HEK293 (cell line): ENCODE results near the gene AKAP8.
A peak's percentile ranks its signal among the peaks of the same experiment; 100 is the strongest.

Experiments
- CTCF ChIA-PET: fragments of 350-600 bp; formaldehyde crosslinking; extraction: SDS; loops from one replicate; lab custom pipeline; 2021; ENCODE audit warnings: antibody characterized with exemption; lab: Yijun Ruan, JAX
- POLR2A ChIA-PET: fragments of 300-600 bp; formaldehyde crosslinking; extraction: SDS; loops from one replicate; lab custom pipeline; 2020; ENCODE audit warnings: antibody characterized with exemption, inconsistent platforms; lab: Yijun Ruan, JAX
- H3K27ac ChIP-seq: fragments of 200-500 bp; sonication (Bioruptor generic); 2 replicates; pipeline ENCODE4 v1.5.1; 2014; ENCODE audit warnings: low read depth, low read length, control low read depth, inconsistent platforms; ENCODE audit errors: extremely low read depth
- H3K36me3 ChIP-seq, 2 experiments: fragments of 200-500 bp in 1 of 2; sonication (Bioruptor generic) in 1 of 2; 1 replicate in 1 of 2; 2 replicates in 1 of 2; pipeline ENCODE4 v1.5.1; 2014 to 2017; ENCODE audit warnings: inconsistent platforms in 2 of 2, low read length in 2 of 2; ENCODE audit not compliant: control insufficient read depth in 2 of 2, insufficient read depth in 1 of 2
- H3K4me1 ChIP-seq: fragments of 200-500 bp; sonication (Bioruptor generic); 2 replicates; pipeline ENCODE4 v1.5.1; 2014; ENCODE audit warnings: mild to moderate bottlenecking, low read length, inconsistent platforms; ENCODE audit not compliant: control insufficient read depth, insufficient read depth
- H3K4me3 ChIP-seq: 2 replicates; pipeline ENCODE4 v1.5.1; 2011; ENCODE audit warnings: low read depth, mild to moderate bottlenecking, control low read depth, low read length, moderate library complexity
- H3K9me3 ChIP-seq: fragments of 200-500 bp; sonication (Bioruptor generic); 2 replicates; pipeline ENCODE4 v1.5.1; 2014; ENCODE audit warnings: low read depth, low read length, inconsistent platforms; ENCODE audit not compliant: control insufficient read depth, insufficient read depth
- BCL11B ChIP-seq: fragments of 450-650 bp; formaldehyde crosslinking; IDR thresholded peaks from 2 replicates; pipeline ENCODE4 v1.5.1; 2016; ENCODE audit warnings: low read depth, missing biosample characterization, missing genetic modification characterization
- KLF10 ChIP-seq: fragments of 450-650 bp; IDR thresholded peaks from 2 replicates; pipeline ENCODE4 v1.5.1; 2018; ENCODE audit warnings: missing biosample characterization, mild to moderate bottlenecking, missing genetic modification characterization
- MYNN ChIP-seq: fragments of 450-650 bp; formaldehyde crosslinking; IDR thresholded peaks from 2 replicates; pipeline ENCODE4 v1.5.1; 2016; ENCODE audit warnings: missing biosample characterization, missing genetic modification characterization, borderline replicate concordance
- PRDM1 ChIP-seq: fragments of 450-650 bp; formaldehyde crosslinking; IDR thresholded peaks from 2 replicates; pipeline ENCODE4; 2016; ENCODE audit warnings: missing biosample characterization, missing genetic modification characterization
- SP3 ChIP-seq: fragments of 450-650 bp; formaldehyde crosslinking; IDR thresholded peaks from 2 replicates; pipeline ENCODE4 v1.5.1; 2016; ENCODE audit warnings: missing biosample characterization, missing genetic modification characterization
- ZBTB17 ChIP-seq: fragments of 450-650 bp; formaldehyde crosslinking; IDR thresholded peaks from 2 replicates; pipeline ENCODE4 v1.5.1; 2016; ENCODE audit warnings: missing biosample characterization, missing genetic modification characterization
- ZBTB21 ChIP-seq: fragments of 450-650 bp; formaldehyde crosslinking; IDR thresholded peaks from 2 replicates; pipeline ENCODE4 v1.5.1; 2017; ENCODE audit warnings: missing biosample characterization, missing genetic modification characterization
- ZBTB48 ChIP-seq: fragments of 450-650 bp; formaldehyde crosslinking; IDR thresholded peaks from 2 replicates; pipeline ENCODE4 v1.5.1; 2016; ENCODE audit warnings: missing biosample characterization, missing genetic modification characterization
- ZFP3 ChIP-seq: fragments of 450-650 bp; formaldehyde crosslinking; IDR thresholded peaks from 2 replicates; pipeline ENCODE4 v1.5.1; 2016; ENCODE audit warnings: low read depth, missing biosample characterization, missing genetic modification characterization
- ZNF114 ChIP-seq: fragments of 450-650 bp; formaldehyde crosslinking; IDR thresholded peaks from 2 replicates; pipeline ENCODE4 v1.5.0; 2017; ENCODE audit warnings: missing biosample characterization, missing genetic modification characterization
- ZNF138 ChIP-seq: fragments of 450-650 bp; formaldehyde crosslinking; IDR thresholded peaks from 2 replicates; pipeline ENCODE4 v1.5.1; 2016; ENCODE audit warnings: missing biosample characterization, missing genetic modification characterization, borderline replicate concordance
- ZNF169 ChIP-seq: fragments of 450-650 bp; formaldehyde crosslinking; IDR thresholded peaks from 2 replicates; pipeline ENCODE4 v1.5.1; 2016; ENCODE audit warnings: missing biosample characterization, missing genetic modification characterization
- ZNF174 ChIP-seq: fragments of 450-650 bp; formaldehyde crosslinking; IDR thresholded peaks from 2 replicates; pipeline ENCODE4 v1.5.0; 2017; ENCODE audit warnings: missing biosample characterization, mild to moderate bottlenecking, missing genetic modification characterization
- ZNF18 ChIP-seq: fragments of 450-650 bp; formaldehyde crosslinking; IDR thresholded peaks from 2 replicates; pipeline ENCODE4 v1.5.1; 2016; ENCODE audit warnings: missing biosample characterization, missing genetic modification characterization
- ZNF214 ChIP-seq: fragments of 450-650 bp; formaldehyde crosslinking; IDR thresholded peaks from 2 replicates; pipeline ENCODE4 v1.5.1; 2017; ENCODE audit warnings: missing biosample characterization, mild to moderate bottlenecking, missing genetic modification characterization, borderline replicate concordance
- ZNF26 ChIP-seq: fragments of 450-650 bp; formaldehyde crosslinking; IDR thresholded peaks from 2 replicates; pipeline ENCODE4 v1.5.1; 2016; ENCODE audit warnings: missing biosample characterization, missing genetic modification characterization
- ZNF274 ChIP-seq, 2 experiments: fragments of 200-500 bp in 1 of 2; fragments of 450-650 bp in 1 of 2; sonication (Bioruptor generic) in 1 of 2; formaldehyde crosslinking in 1 of 2; IDR thresholded peaks; 2 replicates each; pipeline versions ENCODE4 v1.5.1 to v1.6.1; 2014 to 2016; ENCODE audit warnings: borderline replicate concordance in 1 of 2, inconsistent platforms in 1 of 2, low read length in 1 of 2, missing biosample characterization in 1 of 2, missing genetic modification characterization in 1 of 2
- ZNF433 ChIP-seq: fragments of 450-650 bp; formaldehyde crosslinking; IDR thresholded peaks from 2 replicates; pipeline ENCODE4 v1.5.1; 2016; ENCODE audit warnings: missing biosample characterization, missing genetic modification characterization, low read depth
- ZNF473 ChIP-seq: fragments of 450-650 bp; formaldehyde crosslinking; IDR thresholded peaks from 2 replicates; pipeline ENCODE4 v1.5.1; 2017; ENCODE audit warnings: missing biosample characterization, missing genetic modification characterization
- ZNF501 ChIP-seq: fragments of 450-650 bp; formaldehyde crosslinking; IDR thresholded peaks from 2 replicates; pipeline ENCODE4 v1.5.1; 2016; ENCODE audit warnings: missing biosample characterization, missing genetic modification characterization
- ZNF600 ChIP-seq: fragments of 450-650 bp; formaldehyde crosslinking; IDR thresholded peaks from 2 replicates; pipeline ENCODE4 v1.5.1; 2016; ENCODE audit warnings: missing biosample characterization, missing genetic modification characterization
- ZNF626 ChIP-seq: fragments of 450-650 bp; sonication (Bioruptor Pico); formaldehyde crosslinking; IDR thresholded peaks from 2 replicates; pipeline ENCODE4 v1.5.1; 2018; ENCODE audit warnings: missing biosample characterization, missing genetic modification characterization, inconsistent platforms
- ZNF629 ChIP-seq: fragments of 450-650 bp; formaldehyde crosslinking; IDR thresholded peaks from 2 replicates; pipeline ENCODE4 v1.5.1; 2017; ENCODE audit warnings: missing biosample characterization, missing genetic modification characterization
- ZNF664 ChIP-seq: fragments of 450-650 bp; formaldehyde crosslinking; IDR thresholded peaks from 2 replicates; pipeline ENCODE4 v1.5.1; 2016; ENCODE audit warnings: missing biosample characterization, missing genetic modification characterization
- ZSCAN16 ChIP-seq: fragments of 450-650 bp; formaldehyde crosslinking; IDR thresholded peaks from 2 replicates; pipeline ENCODE4 v1.5.1; 2016; ENCODE audit warnings: missing biosample characterization, missing genetic modification characterization
- ZXDB ChIP-seq: fragments of 450-650 bp; formaldehyde crosslinking; IDR thresholded peaks from 2 replicates; pipeline ENCODE4 v1.5.1; 2016; ENCODE audit warnings: missing biosample characterization, missing genetic modification characterization
- TF ChIP-seq, protein P1 (sequence below): fragments of 450-650 bp; IDR thresholded peaks from 2 replicates; pipeline ENCODE4 v1.5.1; 2018; ENCODE audit warnings: missing biosample characterization, mild to moderate bottlenecking, missing genetic modification characterization

AKAP8 gene

GRCh38 chr19:15320116-15320515 is 59.5 kb downstream of the AKAP8 start:
- ChIA-PET POLR2A (no interaction called here), CTCF (no interaction called here)
- Histone ChIP-seq H3K36me3 (peaks cover 0 to 6% of the 10 kb centered on the region in 2 experiments; a peak in 2 of 3 replicates), H3K4me3 (no peak overlapping the region), H3K27ac (no peak overlapping the region), H3K4me1 (peaks cover 54% of the 10 kb centered on the region), H3K9me3 (no peaks in the 10 kb centered on the region)
- TF ChIP-seq ZNF629 (0 out of 2 replicates have a peak, but pooled peaks have one; percentile 14), ZNF214 (tag by site-specific recombination) (no peak), ZNF473 (tag by site-specific recombination) (no peak), ZNF501 (tag by site-specific recombination) (no peak)
- TF ChIP-seq, all 188 proteins: peak for 1

DNA sequence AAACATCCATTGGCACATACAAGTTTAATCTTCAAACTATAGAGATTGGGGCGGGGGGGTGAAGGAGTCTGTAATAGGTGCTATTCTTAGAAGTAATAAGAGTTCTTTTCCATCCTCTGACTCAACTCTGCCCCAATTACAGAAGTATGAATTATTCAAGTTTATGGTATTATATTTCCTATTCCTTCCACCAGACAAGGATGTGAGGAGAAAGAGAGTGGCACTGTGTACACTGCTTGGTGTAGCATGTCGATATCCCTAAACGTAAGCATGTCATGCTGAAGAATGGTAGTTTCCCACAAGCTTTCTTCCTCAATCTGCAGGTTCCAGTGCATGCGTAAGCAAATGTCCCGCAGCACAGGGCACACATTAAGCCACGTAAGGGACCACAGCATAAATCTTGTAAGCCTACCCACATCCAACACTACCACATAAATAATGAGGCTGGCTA is 61.3 kb downstream of the AKAP8 start:
- H3K4me1 ChIP-seq, result peaks cover 51% of the 10 kb centered on the region
- no peak overlapping the region; the same call in 1 of the 2 replicates for H3K27ac ChIP-seq

GRCh38 chr19:15317392-15318071 is 62.1 kb downstream of the AKAP8 start:
- Histone ChIP-seq H3K4me1 (peaks cover 51% of the 10 kb centered on the region), H3K4me3 (no peak overlapping the region), H3K36me3 (peaks cover 0 to 6% of the 10 kb centered on the region in 2 experiments; a peak in 2 of 3 replicates), H3K27ac (no peak overlapping the region; the same call in 1 of the 2 replicates), H3K9me3 (no peaks in the 10 kb centered on the region)
- POLR2A ChIA-PET, result interaction anchor here (0.6 to 1.7 kb wide), 7 partner anchors 8 to 62 kb away, joined by 3 to 7 read pairs (median 3); partner anchors contain the start of genes AKAP8 and BRD4
- CTCF ChIA-PET, result interaction anchor here (0.5 kb wide), 1 partner anchor 957 kb away, joined by 6 read pairs; no protein-coding TSS in a partner anchor
- TF ChIP-seq ZNF26 (no peak), BCL11B (tag by site-specific recombination) (no peak), MYNN (tag by site-specific recombination) (peak; percentile 78), ZNF114 (no peak), SP3 (tag by site-specific recombination) (no peak), ZNF169 (tag by site-specific recombination) (no peak), ZSCAN16 (tag by site-specific recombination) (no peak), ZNF274 (IDR thresholded peaks at IDR 0.05; ENCODE audit: low read length) (no peak), ZNF274 (tag by site-specific recombination; IDR thresholded peaks at IDR 0.05; ENCODE audit: borderline replicate concordance) (no peak), PRDM1 (0 out of 2 replicates have a peak, but pooled peaks have one; percentile 9), ZNF664 (tag by site-specific recombination) (0 out of 2 replicates have a peak, but pooled peaks have one; percentile 29), ZBTB17 (tag by site-specific recombination) (0 out of 2 replicates have a peak, but pooled peaks have one; percentile 9), ZBTB21 (tag by site-specific recombination) (no peak), ZNF626 (tag by site-specific recombination) (no peak)

More for the DNA sequence above, 61.3 kb downstream of the AKAP8 start:
- Histone ChIP-seq H3K36me3 (peaks cover 0 to 6% of the 10 kb centered on the region in 2 experiments; a peak in 2 of 3 replicates), H3K9me3 (no peaks in the 10 kb centered on the region), H3K4me3 (no peak overlapping the region)
- TF ChIP-seq ZXDB (tag by site-specific recombination) (0 out of 2 replicates have a peak, but pooled peaks have one; percentile 1), ZFP3 (tag by site-specific recombination) (no peak), KLF10 (no peak), ZNF600 (tag by site-specific recombination) (peak; percentile 95), ZNF433 (tag by site-specific recombination) (no peak), ZBTB48 (peak; percentile 50), ZNF501 (tag by site-specific recombination) (no peak), ZNF138 (tag by site-specific recombination) (no peak), ZNF18 (tag by site-specific recombination) (no peak), ZNF174 (tag by site-specific recombination) (no peak)
- TF ChIP-seq, protein P1, sequence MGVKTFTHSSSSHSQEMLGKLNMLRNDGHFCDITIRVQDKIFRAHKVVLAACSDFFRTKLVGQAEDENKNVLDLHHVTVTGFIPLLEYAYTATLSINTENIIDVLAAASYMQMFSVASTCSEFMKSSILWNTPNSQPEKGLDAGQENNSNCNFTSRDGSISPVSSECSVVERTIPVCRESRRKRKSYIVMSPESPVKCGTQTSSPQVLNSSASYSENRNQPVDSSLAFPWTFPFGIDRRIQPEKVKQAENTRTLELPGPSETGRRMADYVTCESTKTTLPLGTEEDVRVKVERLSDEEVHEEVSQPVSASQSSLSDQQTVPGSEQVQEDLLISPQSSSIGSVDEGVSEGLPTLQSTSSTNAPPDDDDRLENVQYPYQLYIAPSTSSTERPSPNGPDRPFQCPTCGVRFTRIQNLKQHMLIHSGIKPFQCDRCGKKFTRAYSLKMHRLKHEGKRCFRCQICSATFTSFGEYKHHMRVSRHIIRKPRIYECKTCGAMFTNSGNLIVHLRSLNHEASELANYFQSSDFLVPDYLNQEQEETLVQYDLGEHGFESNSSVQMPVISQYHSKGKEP (tag by site-specific recombination), result 0 out of 2 replicates have a peak, but pooled peaks have one; percentile 5
- CTCF ChIA-PET, result no interaction called here
- POLR2A ChIA-PET, result interaction anchor here (0.9 to 1.7 kb wide), 3 partner anchors 12 to 61 kb away, joined by 3 to 7 read pairs (median 3); partner anchors contain the start of genes AKAP8 and BRD4
